DMS53 treated with DMSO at 0.1 percent for 48 hours (cell line): Measurements from ENCODE around the gene KIAA0319L.
A peak's percentile ranks its signal among the peaks of the same experiment; 100 is the strongest.
"Not testable (repeated sequence)": the region's sequence is repeated elsewhere in the genome, so short reads cannot be mapped to it uniquely, and the experiment has no call there.

Experiments
- DNase-seq: peaks from one replicate; lab custom pipeline; 2025; ENCODE audit not compliant: unreplicated experiment; lab: John Stamatoyannopoulos, UW

Gene KIAA0319L

DNA sequence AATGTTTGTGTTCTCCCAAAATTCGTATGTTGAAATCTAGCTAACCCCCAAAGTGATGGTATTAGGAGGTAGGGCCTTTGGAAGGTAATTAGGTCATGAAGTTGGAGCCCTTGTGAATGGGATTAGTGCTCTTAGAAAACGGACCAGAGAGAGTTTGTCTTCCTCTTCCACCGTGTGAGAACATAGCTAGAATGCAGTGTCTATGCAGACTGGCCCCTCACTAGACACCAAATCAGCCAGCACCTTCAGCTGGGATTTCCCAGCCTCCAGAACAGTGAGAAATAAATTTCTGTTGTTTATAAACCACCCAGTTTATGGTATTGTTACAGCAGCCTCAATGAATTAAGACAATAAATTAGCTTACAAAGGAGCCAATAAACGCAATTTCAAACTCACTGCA lies 58.0 kb downstream of the KIAA0319L start:
- no peak for DNase-seq

DNA sequence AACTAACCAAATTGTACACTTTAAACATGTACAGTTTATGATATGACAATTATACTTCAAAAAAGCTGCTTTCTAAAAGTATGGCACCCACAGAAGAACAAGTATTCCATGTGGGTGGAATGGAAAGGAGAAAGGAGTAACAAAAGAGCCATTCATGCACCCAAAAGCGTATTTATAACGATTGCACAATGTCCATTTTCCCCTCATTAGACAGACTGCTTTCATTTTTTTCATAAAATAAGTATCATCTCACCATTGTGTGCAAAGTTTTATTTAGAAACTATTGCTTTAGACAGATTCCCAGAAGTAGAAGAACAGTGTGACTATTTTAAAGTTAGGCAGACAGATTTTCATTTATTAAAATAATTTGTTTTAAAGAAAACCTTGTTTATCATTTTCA lies 59.6 kb downstream of the KIAA0319L start:
- DNase-seq: no peak

DNA sequence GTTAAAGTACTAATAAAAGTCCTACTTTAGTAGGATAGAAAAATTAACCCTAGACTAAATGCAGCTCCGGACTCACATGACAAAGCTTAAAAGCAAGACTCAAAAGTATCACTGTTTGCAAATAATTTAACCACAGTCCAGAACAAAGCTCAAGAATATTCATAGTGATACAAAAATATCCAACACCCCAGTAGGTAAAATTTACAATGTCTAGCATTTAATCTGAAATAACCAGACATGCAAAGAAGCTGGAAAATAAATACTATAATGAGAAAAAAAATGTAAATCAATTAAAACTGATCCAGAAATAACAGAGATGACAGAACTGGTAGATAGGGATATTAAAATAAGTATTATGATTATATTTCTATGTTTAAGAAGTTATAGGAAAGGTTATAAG lies 67.0 kb downstream of the KIAA0319L start:
- DNase-seq: no peak

DNA sequence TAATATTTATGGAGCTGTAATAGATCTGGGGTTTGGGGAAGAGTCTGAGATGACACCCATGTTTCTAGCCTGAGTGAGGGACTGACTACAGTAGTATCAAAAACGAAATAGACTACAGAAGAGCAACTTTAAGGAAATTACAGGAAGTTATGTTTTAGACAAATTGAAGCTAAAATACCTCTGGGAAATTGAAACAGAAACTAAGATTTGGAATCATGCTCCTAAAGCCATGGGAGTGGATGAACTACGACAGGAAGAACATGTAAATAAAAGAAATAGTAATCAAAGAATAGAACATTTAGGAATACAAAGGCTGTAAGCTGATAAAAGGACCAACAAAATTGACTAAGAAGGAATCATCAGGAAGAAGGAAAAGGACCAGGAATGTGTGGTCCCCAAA lies 68.9 kb downstream of the KIAA0319L start:
- DNase-seq: no peak

DNA sequence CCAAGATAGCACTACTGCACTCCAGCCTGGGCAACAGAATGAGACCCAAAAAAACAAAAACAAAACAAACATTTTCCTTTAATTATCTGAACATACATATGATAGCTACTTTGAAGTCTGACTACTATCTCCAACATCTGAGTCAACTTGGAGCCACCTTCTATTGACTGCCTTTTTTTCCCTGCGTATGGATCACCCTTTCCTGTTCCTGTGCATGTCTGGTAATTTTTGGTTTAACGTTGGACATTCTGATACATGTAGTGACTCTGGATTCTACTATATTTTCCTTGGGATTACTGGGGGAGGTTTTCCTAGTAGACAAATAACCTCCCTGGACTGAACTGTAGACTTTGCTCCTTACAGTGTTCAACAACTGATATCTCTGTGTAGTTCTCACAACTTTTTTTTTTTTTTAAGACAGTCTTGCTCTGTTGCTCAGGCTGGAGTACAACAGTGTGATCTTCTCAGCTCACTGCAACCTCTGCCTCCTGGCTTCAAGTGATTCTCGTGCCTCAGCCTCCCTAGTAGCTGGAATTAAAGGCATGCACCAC lies 70.3 kb downstream of the KIAA0319L start:
- DNase-seq: no peak

DNA sequence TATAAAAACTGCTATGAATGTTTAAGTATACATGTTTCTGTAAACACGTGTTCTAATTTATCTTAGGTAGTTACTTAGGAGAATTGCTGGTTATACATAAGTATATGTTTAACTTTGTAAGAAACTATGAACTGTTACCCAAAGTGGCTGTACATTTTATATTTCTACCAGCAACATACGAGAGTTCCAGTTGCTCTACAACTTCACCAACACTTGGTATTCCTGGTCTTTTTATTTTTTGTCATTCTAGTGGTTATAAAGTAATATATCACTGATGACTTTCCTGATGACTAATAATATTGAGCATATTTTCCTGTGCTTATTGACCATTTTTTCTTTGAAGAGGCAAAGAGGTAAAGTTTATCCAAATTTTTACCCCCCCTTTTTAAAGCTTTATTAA lies 76.0 kb downstream of the KIAA0319L start:
- no peak for DNase-seq

DNA sequence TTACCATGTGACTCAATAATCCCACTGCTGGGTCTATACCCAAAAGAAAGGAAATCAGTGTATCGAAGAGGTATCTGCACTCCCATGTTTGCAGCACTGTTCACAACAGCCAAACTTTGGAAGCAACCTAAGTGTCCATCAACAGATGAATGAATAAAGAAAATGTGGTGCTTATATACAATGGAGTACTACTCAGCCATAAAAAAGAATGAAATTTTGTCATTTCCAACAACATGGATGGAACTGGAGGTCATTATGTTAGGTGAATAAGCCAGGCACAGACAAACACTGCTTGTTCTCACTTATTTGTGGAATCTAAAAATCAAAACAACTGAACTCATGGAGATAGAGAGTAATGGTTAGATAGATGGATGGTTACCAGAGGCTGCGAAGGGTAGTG lies 79.3 kb downstream of the KIAA0319L start:
- DNase-seq: no peak

DNA sequence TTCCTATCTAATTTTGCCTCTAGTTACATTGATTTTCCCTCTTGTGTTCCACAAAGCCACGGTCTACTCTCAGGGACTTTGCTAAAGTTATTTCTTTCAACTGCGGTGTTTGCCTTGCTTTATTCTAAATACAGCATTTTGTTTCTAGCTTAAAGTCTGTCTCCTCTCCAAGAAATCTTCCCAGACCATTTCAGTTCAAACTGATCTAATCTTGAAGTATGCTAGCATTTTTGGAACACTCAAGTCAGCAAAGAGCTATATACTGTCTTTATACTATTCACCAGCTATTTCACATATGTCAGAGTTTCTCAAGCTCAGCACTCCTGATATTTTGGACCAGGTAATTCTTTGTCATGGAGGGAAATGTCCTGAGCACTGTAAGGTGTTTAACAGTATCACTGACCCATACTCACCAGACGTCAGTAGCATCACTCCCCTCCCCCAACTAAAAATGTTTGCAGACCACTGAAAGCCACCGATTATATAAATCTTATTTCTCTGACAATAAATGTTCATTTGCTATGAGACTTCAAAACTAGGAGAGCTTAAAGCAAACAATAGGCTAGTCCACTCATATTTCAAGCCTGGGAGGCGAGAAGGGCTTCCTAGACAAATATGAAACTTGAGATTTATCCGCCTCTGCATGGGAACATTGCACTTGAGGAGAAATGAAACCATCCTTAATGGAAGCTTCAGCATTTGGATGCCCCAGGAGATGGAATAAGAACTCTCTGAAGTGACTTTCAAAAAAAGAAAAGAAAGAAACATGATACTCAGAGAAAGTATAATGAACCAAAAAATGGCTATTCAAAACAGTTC lies 81.1 kb downstream of the KIAA0319L start:
- peak; percentile 18 for DNase-seq

DNA sequence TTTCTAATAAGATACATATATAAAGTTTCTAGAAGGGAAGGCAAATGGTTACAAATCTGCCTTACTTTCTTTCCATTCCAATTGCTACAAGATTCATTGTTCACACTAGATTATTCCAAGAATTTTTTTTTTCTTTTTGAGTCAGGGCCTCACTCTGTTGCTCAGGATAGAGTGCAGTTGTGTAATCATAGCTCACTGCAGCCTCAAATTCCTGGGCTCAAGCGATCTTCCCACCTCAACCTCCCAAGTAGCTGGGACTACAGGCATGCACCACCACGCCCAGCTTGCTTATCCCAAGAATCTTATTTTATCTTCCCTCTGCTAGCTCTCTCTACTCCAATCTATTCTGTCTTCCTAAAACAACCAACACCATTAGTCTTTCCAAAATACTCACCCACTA lies 81.8 kb downstream of the KIAA0319L start:
- DNase-seq: no peak

DNA sequence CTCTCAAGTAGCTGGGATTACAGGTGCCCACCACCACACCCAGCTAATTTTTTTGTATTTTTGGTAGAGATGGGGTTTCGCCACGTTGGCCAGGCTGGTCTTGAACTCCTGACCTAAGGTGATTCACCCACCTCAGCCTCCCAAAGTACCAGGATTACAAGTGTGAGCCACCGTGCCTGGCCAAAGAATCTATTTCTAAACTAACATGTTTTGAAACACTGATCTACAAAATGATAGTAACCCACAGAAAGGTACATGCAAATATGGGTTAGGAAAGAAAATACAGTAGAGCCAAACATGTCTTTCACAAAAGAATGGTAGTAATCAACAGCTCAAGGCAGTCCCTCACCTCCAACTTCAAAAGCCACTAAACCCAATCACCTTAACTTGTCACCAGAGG lies 84.0 kb downstream of the KIAA0319L start:
- DNase-seq: not testable (repeated sequence)

DNA sequence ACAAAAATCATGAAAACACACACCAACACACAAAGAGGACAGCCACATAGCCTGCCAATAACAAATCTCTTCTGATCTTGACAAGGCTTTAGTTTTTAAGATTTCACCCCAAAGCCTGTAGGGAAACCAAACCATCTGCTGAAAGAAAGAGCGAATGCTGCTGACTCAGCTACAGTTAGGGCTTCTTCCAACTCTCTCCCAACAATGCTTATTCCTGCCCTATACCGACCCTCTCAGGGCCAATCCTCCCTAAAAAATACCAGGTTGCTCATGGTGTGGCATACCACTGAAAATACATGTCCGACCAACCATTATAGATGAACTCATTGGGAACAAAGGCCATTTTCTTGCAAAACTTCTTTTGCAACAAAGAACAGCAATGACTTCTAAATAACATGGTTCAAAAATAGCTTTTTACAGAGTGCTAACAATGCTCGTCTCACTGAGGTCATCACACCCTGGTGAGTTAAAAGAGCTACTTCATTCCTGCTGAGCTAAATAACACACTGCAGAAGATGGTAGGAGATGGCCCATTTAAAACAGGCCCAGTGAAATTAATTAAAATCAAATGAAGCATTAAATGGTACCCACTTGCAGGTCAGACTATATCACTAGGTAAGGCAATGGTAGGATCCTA lies 86.1 kb downstream of the KIAA0319L start:
- no peak for DNase-seq

DNA sequence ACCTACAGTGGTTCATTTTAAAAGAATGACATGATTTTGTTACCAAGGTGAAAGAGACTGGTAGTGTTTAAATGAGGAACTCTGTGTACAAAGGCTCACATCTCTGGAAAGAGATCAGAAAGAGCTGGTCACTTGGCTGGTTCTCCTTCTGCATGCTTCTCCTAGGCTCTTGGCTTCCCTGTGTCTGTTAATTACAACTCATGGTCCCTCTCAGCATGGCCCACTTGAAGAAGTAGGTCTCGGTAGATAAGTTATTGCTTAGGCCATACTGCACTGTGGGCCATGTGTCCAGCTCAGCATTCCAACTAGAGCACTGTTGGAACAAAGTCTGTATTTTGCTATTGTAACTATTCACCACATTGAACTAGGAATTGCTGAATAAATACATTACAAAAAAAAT lies 91.1 kb downstream of the KIAA0319L start:
- DNase-seq: no peak

DNA sequence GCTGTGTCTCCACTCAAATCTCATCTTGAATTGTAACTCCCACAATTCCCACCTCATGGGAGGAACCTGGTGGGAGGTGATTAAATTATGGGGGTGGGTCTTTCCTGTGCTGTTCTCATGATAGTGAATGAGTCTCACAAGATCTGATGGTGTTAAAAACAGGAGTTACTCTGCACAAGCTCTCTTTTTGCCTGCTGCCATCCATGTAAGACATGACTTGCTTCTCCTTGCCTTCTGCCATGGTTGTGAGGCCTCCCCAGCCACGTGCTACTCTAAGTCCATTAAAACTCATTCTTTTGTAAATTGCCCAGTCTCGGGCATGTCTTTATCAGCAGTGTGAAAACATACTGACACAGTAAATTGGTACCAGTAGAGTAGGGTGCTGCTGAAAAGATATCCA lies 93.5 kb downstream of the KIAA0319L start:
- not testable (repeated sequence) for DNase-seq

DNA sequence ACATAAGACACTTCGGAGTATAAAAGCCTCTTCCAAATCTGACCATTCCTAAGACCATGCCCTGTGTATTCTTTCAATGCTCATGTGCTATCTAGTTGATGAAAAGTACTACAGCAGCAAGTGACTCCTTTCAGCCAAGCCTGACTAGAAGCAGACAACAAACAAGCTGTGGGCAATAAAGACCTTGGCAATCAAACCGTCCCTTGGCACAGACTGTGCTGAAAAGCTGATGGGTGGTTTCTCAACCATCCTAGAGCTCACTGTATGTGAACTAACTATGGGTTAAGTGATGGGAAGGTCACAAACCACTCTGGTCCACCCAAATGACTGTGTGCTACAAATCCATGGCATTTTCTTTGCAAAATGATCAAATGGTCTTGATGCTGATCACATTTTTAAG lies 94.0 kb downstream of the KIAA0319L start:
- DNase-seq: no peak

DNA sequence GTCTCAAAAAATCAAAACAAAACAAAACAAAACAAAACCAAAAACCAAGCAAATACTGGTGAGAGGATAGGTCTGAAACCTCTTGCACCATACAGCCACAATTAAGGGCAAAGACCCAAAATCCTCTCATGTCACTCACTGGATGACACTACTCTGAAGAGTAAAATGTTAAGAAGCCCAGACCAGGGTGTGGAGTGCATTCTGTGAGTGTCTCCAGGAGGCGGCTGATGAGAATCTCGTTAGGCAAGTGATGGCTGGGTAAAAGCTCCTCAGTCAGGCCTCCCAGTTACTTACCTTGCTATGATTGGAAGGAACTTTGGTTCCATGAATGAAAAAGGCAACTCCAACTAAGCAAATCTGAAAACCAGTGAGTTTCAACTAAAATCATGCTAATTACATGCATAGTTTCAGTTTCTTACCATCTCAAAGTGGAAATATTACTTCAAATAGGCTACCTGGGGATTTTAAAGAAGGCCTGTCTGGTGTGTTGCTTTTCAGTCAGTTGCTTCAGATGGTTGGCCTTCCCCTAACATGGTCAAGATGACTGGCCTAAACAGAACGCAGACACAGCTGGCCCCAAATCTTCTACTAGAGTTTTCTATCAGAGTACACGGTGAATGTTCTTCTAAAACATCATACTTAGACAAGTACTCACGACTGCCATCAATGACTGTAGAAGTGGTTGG lies 95.1 kb downstream of the KIAA0319L start:
- DNase-seq: no peak

DNA sequence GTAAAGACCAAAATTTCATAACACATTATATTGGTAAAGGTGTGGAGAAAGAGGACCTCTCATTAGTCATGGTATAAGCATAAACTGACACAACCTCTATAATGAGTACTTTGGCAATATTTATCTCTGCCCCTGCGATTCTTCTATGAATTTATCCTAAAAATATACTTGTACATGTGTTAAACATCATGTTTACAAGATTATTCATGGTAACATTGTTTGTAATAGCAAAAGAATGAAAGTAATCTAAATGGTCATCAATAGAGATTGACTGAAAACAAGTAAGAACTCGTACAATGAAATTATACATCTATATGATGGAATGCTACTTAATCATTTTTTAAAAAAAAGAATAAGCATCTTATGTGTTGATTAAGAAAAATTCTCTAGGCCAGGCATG lies 96.4 kb downstream of the KIAA0319L start:
- DNase-seq: no peak

DNA sequence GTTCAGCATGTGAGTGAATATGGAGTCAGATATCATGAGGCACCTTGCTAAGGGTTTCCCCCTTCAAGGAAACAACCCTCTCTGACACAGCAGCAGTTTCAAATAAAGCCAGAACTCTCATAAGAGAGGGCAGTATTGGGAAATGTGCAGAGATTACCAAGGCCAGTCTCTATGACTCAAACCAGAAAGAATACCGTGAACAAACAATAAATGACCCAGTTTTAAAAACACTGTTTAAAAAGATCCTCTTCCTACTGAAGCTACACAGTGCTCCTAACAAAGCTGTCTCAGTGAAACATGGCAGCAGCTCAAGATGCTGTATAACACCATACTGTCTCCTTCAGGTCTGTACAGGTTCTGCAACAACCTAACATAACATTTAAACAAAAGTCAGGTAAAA lies 102.6 kb downstream of the KIAA0319L start:
- no peak for DNase-seq

DNA sequence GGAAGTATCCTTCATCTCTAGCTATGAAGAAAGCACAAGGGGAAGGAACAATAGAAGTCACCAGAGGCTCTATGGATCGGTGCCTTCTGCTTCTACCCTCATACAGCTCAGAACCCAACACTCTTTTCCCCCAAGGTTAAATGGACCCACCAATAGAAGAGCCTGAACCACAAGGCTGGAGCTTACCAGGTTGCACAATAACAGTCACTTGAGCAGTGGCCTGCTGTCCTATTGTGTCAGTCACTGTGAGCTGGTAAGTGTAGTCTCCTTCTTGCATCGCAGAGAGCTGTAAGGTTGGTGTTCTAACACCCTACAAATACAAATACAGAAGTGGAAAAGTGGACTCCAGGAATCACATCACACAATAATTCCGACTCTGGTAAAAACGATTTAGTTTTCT lies 103.0 kb downstream of the KIAA0319L start:
- DNase-seq: no peak

DNA sequence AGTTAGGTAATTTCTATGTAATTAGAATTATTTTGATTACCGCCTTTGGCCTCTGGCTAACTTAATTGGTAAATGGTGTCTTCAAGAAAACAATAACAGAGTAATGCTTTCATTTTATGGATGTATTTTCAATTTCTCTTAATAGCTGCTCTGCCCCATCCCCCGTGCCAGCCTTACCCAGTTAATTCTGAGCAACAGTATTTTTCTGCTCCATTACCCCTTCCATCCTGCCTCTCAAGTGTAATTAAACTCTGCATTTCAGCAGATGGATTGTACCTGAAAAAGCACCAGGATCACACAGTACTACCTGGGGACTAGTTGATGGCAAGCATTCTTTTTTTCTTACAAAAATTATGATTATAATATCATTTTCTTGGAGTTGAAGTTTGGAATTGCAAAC lies 104.2 kb downstream of the KIAA0319L start:
- no peak for DNase-seq

DNA sequence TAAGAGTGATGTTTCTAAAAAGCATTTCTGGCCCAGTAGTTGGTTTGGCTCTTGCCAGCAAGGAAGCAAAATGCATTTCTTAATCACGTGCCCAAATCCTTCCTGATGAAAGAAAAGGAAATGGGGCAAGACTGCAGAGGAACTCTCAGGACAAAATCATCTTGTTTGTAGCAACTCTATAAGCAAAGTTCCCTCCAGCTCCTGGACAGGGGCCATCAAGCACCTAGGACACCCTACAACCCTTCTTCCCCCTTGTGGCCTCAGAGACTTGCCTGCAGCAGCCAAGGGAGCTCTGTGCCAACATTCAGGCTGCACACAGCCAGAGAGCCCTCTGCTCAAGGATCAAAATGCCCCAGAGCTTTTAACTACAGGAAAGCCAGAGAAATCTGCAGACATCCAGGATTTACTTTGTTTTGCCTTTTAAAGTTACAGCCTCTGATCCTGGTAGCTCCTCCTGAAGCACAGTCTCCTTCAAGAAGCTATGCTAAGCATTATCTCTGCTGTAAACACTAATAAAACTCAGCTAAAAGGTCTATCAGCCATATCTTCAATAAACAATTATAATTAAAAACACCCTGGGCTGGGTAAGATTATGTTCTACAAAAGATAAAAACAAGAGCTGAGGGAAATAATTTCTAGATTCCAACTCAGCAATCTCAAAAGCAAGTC lies 105.0 kb downstream of the KIAA0319L start:
- no peak for DNase-seq

DNA sequence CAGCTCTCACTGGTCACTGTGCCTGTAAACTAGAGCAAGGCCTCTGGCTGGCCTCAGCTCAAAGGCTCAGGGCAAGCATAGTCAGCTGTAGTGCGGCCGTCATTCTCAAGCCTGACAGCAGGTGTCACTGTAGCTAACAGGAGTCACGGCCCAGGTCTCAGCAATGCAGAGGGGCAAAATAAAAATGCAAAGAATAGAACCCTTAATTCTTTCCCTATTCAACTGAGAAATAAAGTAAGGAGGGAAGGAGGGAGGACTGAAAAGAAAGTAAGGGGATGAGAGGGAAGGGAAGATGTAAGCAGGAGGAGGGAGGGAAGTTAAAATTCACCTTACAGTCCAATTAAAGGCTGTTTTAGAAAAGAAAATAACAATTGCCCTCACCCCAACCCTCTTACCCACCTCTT lies 106.1 kb downstream of the KIAA0319L start:
- peak; percentile 26 for DNase-seq
